Measurements from ENCODE around the gene PAN3. TPM values are rescaled to one million over a fixed set of nuclear protein-coding genes. Genes with fewer than 3 reads are reported as not detected.
A peak's percentile ranks its signal among the peaks of the same experiment; 100 is the strongest.
"Not testable (repeated sequence)": the region's sequence is repeated elsewhere in the genome, so short reads cannot be mapped to it uniquely, and the experiment has no call there.

The PAN3 gene
- 10 to 100 TPM; 19.4 to 35.4 TPM for total RNA-seq

- ATAC-seq = peak; percentile 62 to 64
- H3K9me3 Mint-ChIP-seq = no peaks in the 10 kb centered on the region
- peaks cover 12% of the 10 kb centered on the region in 2 donors for H3K36me3 Mint-ChIP-seq
- DNase-seq (ENCODE audit: low spot score in 2 of 2) = peak; percentile 88 to 89
- peak within 1 kb of the TSS; percentile 97 to 98 for H3K27ac Mint-ChIP-seq
These were observed at the start of gene PAN3 for GRCh38 chr13:28138012-28138755. Gene PAN3, plus strand, starts transcription at chr13:28138545. Its CDS starts 113 bp downstream, at chr13:28138658.

GRCh38 chr13:28089065-28089464 lies 49.3 kb upstream of the PAN3 start:
- DNase-seq (ENCODE audit: low spot score in 2 of 2) (no peak), ATAC-seq (no peak)
- no peak overlapping the region for H3K27ac Mint-ChIP-seq
- no peaks in the 10 kb centered on the region for H3K9me3 Mint-ChIP-seq
- no peaks in the 10 kb centered on the region for H3K36me3 Mint-ChIP-seq

- ATAC-seq = no peak
- no peak overlapping the region for H3K27ac Mint-ChIP-seq
- no peaks in the 10 kb centered on the region for H3K9me3 Mint-ChIP-seq
- H3K36me3 Mint-ChIP-seq = no peaks in the 10 kb centered on the region
- no peak for DNase-seq (ENCODE audit: low spot score in 2 of 2)
These were observed 45.9 kb upstream of the PAN3 start for GRCh38 chr13:28092431-28092830.

GRCh38 chr13:28093881-28094280 lies 44.5 kb upstream of the PAN3 start:
- ATAC-seq (no peak), DNase-seq (ENCODE audit: low spot score in 2 of 2) (no peak)
- Mint-ChIP-seq H3K27ac (no peak overlapping the region), H3K36me3 (no peaks in the 10 kb centered on the region), H3K9me3 (no peaks in the 10 kb centered on the region)

GRCh38 chr13:28094306-28094705 lies 44.0 kb upstream of the PAN3 start:
- DNase-seq (ENCODE audit: low spot score in 2 of 2) = no peak
- no peak for ATAC-seq
- Mint-ChIP-seq H3K36me3 (no peaks in the 10 kb centered on the region), H3K9me3 (no peaks in the 10 kb centered on the region), H3K27ac (no peak overlapping the region)

GRCh38 chr13:28097503-28097902 lies 40.8 kb upstream of the PAN3 start:
- Mint-ChIP-seq H3K27ac (no peak overlapping the region), H3K36me3 (no peaks in the 10 kb centered on the region), H3K9me3 (no peaks in the 10 kb centered on the region)
- ATAC-seq (no peak), DNase-seq (ENCODE audit: low spot score in 2 of 2) (no peak)

- H3K27ac Mint-ChIP-seq = no peak overlapping the region
- H3K9me3 Mint-ChIP-seq = no peaks in the 10 kb centered on the region
- ATAC-seq (no peak), DNase-seq (ENCODE audit: low spot score in 2 of 2) (no peak)
- H3K36me3 Mint-ChIP-seq = no peaks in the 10 kb centered on the region
These were observed 38.8 kb upstream of the PAN3 start for GRCh38 chr13:28099396-28100149.

- H3K36me3 Mint-ChIP-seq = no peaks in the 10 kb centered on the region
- DNase-seq (ENCODE audit: low spot score in 2 of 2) = peak in 1 of 2 donors; percentile 34
- no peaks in the 10 kb centered on the region for H3K9me3 Mint-ChIP-seq
- ATAC-seq = peak; percentile 88 to 94
- H3K27ac Mint-ChIP-seq = no peak within 1 kb of the TSS
These were observed 37.9 kb upstream of the PAN3 start, which contains the start of gene FLT3 for GRCh38 chr13:28100150-28101121. Gene FLT3, minus strand, starts transcription at chr13:28100576. Its CDS starts 66 bp downstream, at chr13:28100510.

- H3K36me3 Mint-ChIP-seq; H3K27ac Mint-ChIP-seq; H3K9me3 Mint-ChIP-seq; DNase-seq (ENCODE audit: low spot score in 2 of 2); ATAC-seq: not testable (repeated sequence)
These were observed 36.5 kb upstream of the PAN3 start for GRCh38 chr13:28101886-28102285.

- H3K27ac Mint-ChIP-seq = no peak overlapping the region
- H3K9me3 Mint-ChIP-seq = no peaks in the 10 kb centered on the region
- DNase-seq (ENCODE audit: low spot score in 2 of 2) (no peak), ATAC-seq (no peak)
- no peaks in the 10 kb centered on the region for H3K36me3 Mint-ChIP-seq
These were observed 31.4 kb upstream of the PAN3 start for GRCh38 chr13:28106976-28107375.

GRCh38 chr13:28110414-28110813 lies 27.9 kb upstream of the PAN3 start:
- Mint-ChIP-seq H3K9me3 (no peaks in the 10 kb centered on the region), H3K36me3 (no peaks in the 10 kb centered on the region), H3K27ac (no peak overlapping the region)
- no peak for DNase-seq (ENCODE audit: low spot score in 2 of 2)
- peak in 1 of 2 donors; percentile 18 for ATAC-seq

- no peak for ATAC-seq
- no peaks in the 10 kb centered on the region for H3K9me3 Mint-ChIP-seq
These were observed 21.6 kb upstream of the PAN3 start for GRCh38 chr13:28116736-28117135.

GRCh38 chr13:28117689-28118377 lies 20.5 kb upstream of the PAN3 start:
- H3K36me3 Mint-ChIP-seq = no peaks in the 10 kb centered on the region
- DNase-seq (ENCODE audit: low spot score in 2 of 2) (no peak), ATAC-seq (no peak)
- H3K27ac Mint-ChIP-seq = no peak overlapping the region
- H3K9me3 Mint-ChIP-seq = no peaks in the 10 kb centered on the region

More at GRCh38 chr13:28116736-28117135, 21.6 kb upstream of the PAN3 start:
- H3K36me3 Mint-ChIP-seq = no peaks in the 10 kb centered on the region
- no peak overlapping the region for H3K27ac Mint-ChIP-seq
- DNase-seq (ENCODE audit: low spot score in 2 of 2) = no peak

GRCh38 chr13:28120317-28120716 lies 18.0 kb upstream of the PAN3 start:
- Mint-ChIP-seq H3K27ac (no peak overlapping the region), H3K36me3 (no peaks in the 10 kb centered on the region), H3K9me3 (no peaks in the 10 kb centered on the region)
- DNase-seq (ENCODE audit: low spot score in 2 of 2) (no peak), ATAC-seq (no peak)

- Mint-ChIP-seq H3K27ac (no peak overlapping the region), H3K9me3 (no peaks in the 10 kb centered on the region), H3K36me3 (no peaks in the 10 kb centered on the region)
- ATAC-seq (no peak), DNase-seq (ENCODE audit: low spot score in 2 of 2) (no peak)
These were observed 17.1 kb upstream of the PAN3 start for GRCh38 chr13:28121224-28121623.

GRCh38 chr13:28128030-28128429 lies 10.3 kb upstream of the PAN3 start:
- DNase-seq (ENCODE audit: low spot score in 2 of 2) = no peak
- no peak for ATAC-seq
- no peaks in the 10 kb centered on the region for H3K36me3 Mint-ChIP-seq
- no peaks in the 10 kb centered on the region for H3K9me3 Mint-ChIP-seq
- no peak overlapping the region for H3K27ac Mint-ChIP-seq

Measured in activated naive CD4-positive, alpha-beta T cell treated with anti-CD3 and anti-CD28 coated beads, Interleukin-2, amount 50 U/mL, for 72 hours (primary cell).